ENCODE results near the gene INTU.

Gene INTU

GRCh38 chr4:127668770-127669169, 36.0 kb downstream of the INTU start:
- no peaks in the 10 kb centered on the region for H4K20me1 ChIP-seq
- H3K4me3 ChIP-seq = no peak overlapping the region
- H3K36me3 ChIP-seq = no peaks in the 10 kb centered on the region
- no peaks in the 10 kb centered on the region for H3K27me3 ChIP-seq
- no peak overlapping the region for H3K4me2 ChIP-seq
- H3K4me1 ChIP-seq = no peaks in the 10 kb centered on the region
- no peak overlapping the region for H3K9ac ChIP-seq
- no peak for TF ChIP-seq Cebpa-rat (IDR thresholded peaks at IDR 0.05)
- no peak overlapping the region for H3K27ac ChIP-seq
- H3K9me3 ChIP-seq (replicated peaks in 1 of 11) = no peaks in the 10 kb centered on the region

DNA sequence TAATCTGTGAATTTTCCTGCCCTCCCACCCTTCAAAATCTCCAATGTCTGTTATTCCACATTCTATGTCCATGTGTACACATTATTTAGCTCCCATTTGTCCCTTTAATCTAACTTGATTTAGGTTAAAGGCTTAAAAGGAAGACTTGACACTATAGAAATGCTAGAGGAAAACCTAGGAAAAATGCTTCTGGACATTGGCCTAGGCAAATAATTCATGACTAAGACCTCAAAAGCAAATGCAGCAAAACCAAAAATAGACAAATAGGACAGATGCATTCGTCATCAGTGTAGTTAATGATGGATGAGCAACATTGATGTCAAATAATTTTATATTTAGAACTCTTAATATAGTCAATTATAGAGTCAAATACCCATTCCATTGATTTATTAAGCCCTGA, 36.9 kb downstream of the INTU start:
- no peaks in the 10 kb centered on the region for H3K4me1 ChIP-seq
- TF ChIP-seq Cebpa-rat (IDR thresholded peaks at IDR 0.05) = no peak

DNA sequence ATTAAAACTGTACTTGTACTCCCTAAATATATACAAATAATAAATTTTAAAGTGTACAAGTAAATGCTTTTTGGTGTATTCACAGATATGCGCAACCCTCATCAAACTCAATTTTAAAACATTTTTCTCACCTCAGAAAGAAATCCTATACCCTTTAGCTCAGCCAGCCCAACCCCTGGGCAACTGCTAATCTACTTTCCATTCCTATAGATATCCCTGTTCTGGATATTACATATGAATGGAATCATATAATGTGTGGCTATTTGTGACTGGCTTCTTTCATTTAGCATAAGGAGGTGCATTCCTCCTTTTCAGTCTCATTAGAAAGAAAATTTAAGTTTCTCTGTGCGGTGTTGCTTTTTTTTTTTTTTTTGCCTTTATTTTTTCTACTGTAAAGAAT, 39.4 kb downstream of the INTU start:
- Histone ChIP-seq H4K20me1 (no peaks in the 10 kb centered on the region), H3K27ac (no peak overlapping the region), H3K9ac (no peak overlapping the region), H3K4me2 (no peak overlapping the region), H3K27me3 (no peaks in the 10 kb centered on the region), H3K36me3 (no peaks in the 10 kb centered on the region), H3K4me1 (no peaks in the 10 kb centered on the region), H3K4me3 (no peak overlapping the region), H3K9me3 (replicated peaks in 1 of 11) (0 out of 22 replicates have a peak, but pooled peaks cover 0 to 3% (median 0%) of the 10 kb centered on the region in 11 experiments)
- no peak for TF ChIP-seq Cebpa-rat (IDR thresholded peaks at IDR 0.05)

More for the DNA sequence above, 36.9 kb downstream of the INTU start:
- no peaks in the 10 kb centered on the region for H3K36me3 ChIP-seq
- no peak overlapping the region for H3K27ac ChIP-seq
- H4K20me1 ChIP-seq = no peaks in the 10 kb centered on the region
- H3K9me3 ChIP-seq (replicated peaks in 1 of 11) = no peaks in the 10 kb centered on the region
- no peaks in the 10 kb centered on the region for H3K27me3 ChIP-seq
- H3K9ac ChIP-seq = no peak overlapping the region
- H3K4me3 ChIP-seq = no peak overlapping the region
- H3K4me2 ChIP-seq = no peak overlapping the region

GRCh38 chr4:127685292-127685691, 52.5 kb downstream of the INTU start:
- no peak for TF ChIP-seq Cebpa-rat (IDR thresholded peaks at IDR 0.05)
- no peaks in the 10 kb centered on the region for H3K4me1 ChIP-seq
- no peak overlapping the region for H3K4me2 ChIP-seq
- H3K27me3 ChIP-seq = peaks cover 0 to 24% (median 0%) of the 10 kb centered on the region in 11 experiments; a peak in 3 of 22 replicates
- H3K9ac ChIP-seq = no peak overlapping the region
- H3K27ac ChIP-seq = no peak overlapping the region
- H3K36me3 ChIP-seq = no peaks in the 10 kb centered on the region
- H4K20me1 ChIP-seq = no peaks in the 10 kb centered on the region
- no peaks in the 10 kb centered on the region for H3K9me3 ChIP-seq (replicated peaks in 1 of 11)
- H3K4me3 ChIP-seq = no peak overlapping the region

DNA sequence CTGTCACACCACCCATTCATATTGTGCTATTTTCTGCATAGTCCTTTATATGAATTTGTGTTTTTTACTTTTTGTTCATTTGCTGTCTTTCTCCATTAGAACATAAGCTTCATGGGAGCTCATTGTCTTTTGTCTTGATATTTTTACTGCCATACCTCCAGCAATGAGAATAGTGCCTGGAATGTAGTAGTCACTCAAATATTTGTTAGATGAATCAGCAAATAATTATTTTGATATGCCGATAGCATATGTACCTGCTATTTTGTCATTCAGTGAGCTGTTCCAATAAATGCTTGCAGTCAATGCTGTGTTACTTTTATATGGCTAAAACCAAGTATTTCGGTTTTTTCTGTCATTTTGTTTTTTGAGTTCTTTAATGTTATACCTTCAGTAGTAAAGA, 53.9 kb downstream of the INTU start:
- no peaks in the 10 kb centered on the region for H3K36me3 ChIP-seq
- H3K27me3 ChIP-seq = peaks cover 0 to 36% (median 0%) of the 10 kb centered on the region in 11 experiments; a peak in 4 of 22 replicates
- H3K27ac ChIP-seq = no peak overlapping the region
- no peak overlapping the region for H3K9ac ChIP-seq
- no peaks in the 10 kb centered on the region for H4K20me1 ChIP-seq
- no peaks in the 10 kb centered on the region for H3K4me1 ChIP-seq
- no peak overlapping the region for H3K4me2 ChIP-seq
- no peaks in the 10 kb centered on the region for H3K9me3 ChIP-seq (replicated peaks in 1 of 11)
- TF ChIP-seq Cebpa-rat (IDR thresholded peaks at IDR 0.05) = no peak
- H3K4me3 ChIP-seq = no peak overlapping the region

GRCh38 chr4:127687580-127687979, 54.8 kb downstream of the INTU start:
- no peaks in the 10 kb centered on the region for H3K36me3 ChIP-seq
- no peak overlapping the region for H3K27ac ChIP-seq
- no peak overlapping the region for H3K4me2 ChIP-seq
- no peak overlapping the region for H3K9ac ChIP-seq
- no peak for TF ChIP-seq Cebpa-rat (IDR thresholded peaks at IDR 0.05)
- H3K9me3 ChIP-seq (replicated peaks in 1 of 11) = 0 out of 22 replicates have a peak, but pooled peaks cover 0 to under 1% (median 0%) of the 10 kb centered on the region in 11 experiments
- no peaks in the 10 kb centered on the region for H3K4me1 ChIP-seq
- H3K27me3 ChIP-seq = peaks cover 0 to 36% (median 0%) of the 10 kb centered on the region in 11 experiments; a peak in 4 of 22 replicates
- no peaks in the 10 kb centered on the region for H4K20me1 ChIP-seq
- no peak overlapping the region for H3K4me3 ChIP-seq

GRCh38 chr4:127698789-127699200, 66.0 kb downstream of the INTU start:
- H3K9me3 ChIP-seq (replicated peaks in 1 of 11) = peaks cover 0 to 20% (median 0%) of the 10 kb centered on the region in 11 experiments; a peak in 8 of 22 replicates
- peak overlapping the region in 3 of 11 experiments; percentile 48 to 53 (median 52); a peak in 6 of 22 replicates for H3K4me2 ChIP-seq
- H3K9ac ChIP-seq = no peak overlapping the region
- H4K20me1 ChIP-seq = no peaks in the 10 kb centered on the region
- peaks cover 0 to 14% (median 5%) of the 10 kb centered on the region in 10 experiments; a peak in 8 of 20 replicates for H3K4me1 ChIP-seq
- no peaks in the 10 kb centered on the region; a peak in 1 of 22 replicates for H3K36me3 ChIP-seq
- H3K27me3 ChIP-seq = peaks cover 0 to 73% (median 0%) of the 10 kb centered on the region in 11 experiments; a peak in 6 of 22 replicates
- peak in 5 of 11 experiments; percentile 28 to 80 (median 57); a peak in 9 of 22 replicates for TF ChIP-seq Cebpa-rat (IDR thresholded peaks at IDR 0.05)
- H3K4me3 ChIP-seq = no peak overlapping the region
- peak overlapping the region in 1 of 11 experiments; percentile 34; a peak in 1 of 22 replicates for H3K27ac ChIP-seq

DNA sequence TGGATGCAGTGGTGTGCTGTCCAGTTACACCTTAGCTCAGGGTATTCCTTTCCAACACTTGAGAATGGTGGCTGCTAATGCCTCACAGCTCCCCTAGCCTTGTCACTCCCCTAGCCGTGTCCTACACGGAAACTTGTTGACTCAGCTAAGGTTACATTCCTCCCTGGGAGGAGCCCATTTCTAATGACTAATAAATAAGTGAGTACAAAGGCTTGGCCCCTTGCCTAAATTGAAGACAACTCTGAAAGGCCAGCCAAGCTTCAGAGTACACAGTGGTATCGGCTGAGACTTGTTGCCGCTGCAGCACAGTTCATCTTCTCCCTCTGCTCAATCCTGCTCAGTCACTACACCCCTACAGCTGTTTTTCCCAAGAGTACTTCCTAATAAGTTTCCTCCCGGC, 76.2 kb downstream of the INTU start:
- H3K27me3 ChIP-seq = peaks cover 0 to 10% (median 0%) of the 10 kb centered on the region in 11 experiments; a peak in 1 of 22 replicates
- H3K9me3 ChIP-seq (replicated peaks in 1 of 11) = no peaks in the 10 kb centered on the region
- H4K20me1 ChIP-seq = no peaks in the 10 kb centered on the region
- H3K36me3 ChIP-seq = no peaks in the 10 kb centered on the region
- H3K4me1 ChIP-seq = no peaks in the 10 kb centered on the region
- no peak for TF ChIP-seq Cebpa-rat (IDR thresholded peaks at IDR 0.05)
- no peak overlapping the region for H3K27ac ChIP-seq
- H3K4me3 ChIP-seq = no peak overlapping the region
- no peak overlapping the region for H3K4me2 ChIP-seq
- no peak overlapping the region for H3K9ac ChIP-seq

GRCh38 chr4:127709456-127709855, 76.7 kb downstream of the INTU start:
- Histone ChIP-seq H3K9me3 (replicated peaks in 1 of 11) (no peaks in the 10 kb centered on the region), H3K27me3 (peaks cover 0 to 7% (median 0%) of the 10 kb centered on the region in 11 experiments; a peak in 1 of 22 replicates), H3K4me1 (no peaks in the 10 kb centered on the region), H3K4me3 (no peak overlapping the region), H3K9ac (no peak overlapping the region), H3K27ac (no peak overlapping the region), H3K4me2 (no peak overlapping the region), H3K36me3 (no peaks in the 10 kb centered on the region), H4K20me1 (no peaks in the 10 kb centered on the region)
- TF ChIP-seq Cebpa-rat (IDR thresholded peaks at IDR 0.05) = no peak

All from BLaER1 treated with 17β-estradiol and CSF1 and Interleukin-3, amounts not matched to agents 10 nM and 100 nM (cell line).